IPS-15b (cell line): ENCODE measurements around the gene UST.
"Not testable (repeated sequence)": the region's sequence is repeated elsewhere in the genome, so short reads cannot be mapped to it uniquely, and the experiment has no call there.

Experiments used
- H3K27me3 ChIP-seq: one replicate; pipeline ENCODE4 v1.6.1; 2013; ENCODE audit warnings: low read length; ENCODE audit not compliant: control insufficient read depth, insufficient read depth
- H3K36me3 ChIP-seq: one replicate; pipeline ENCODE4 v1.6.1; 2013; ENCODE audit warnings: low read length; ENCODE audit not compliant: control insufficient read depth, insufficient read depth
- H3K4me1 ChIP-seq: one replicate; pipeline ENCODE4 v1.6.1; 2013; ENCODE audit warnings: mild to moderate bottlenecking, low read length; ENCODE audit not compliant: control insufficient read depth, insufficient read depth
- H3K4me3 ChIP-seq: one replicate; pipeline ENCODE4 v1.5.1; 2013; ENCODE audit warnings: low read depth, low read length
- H3K9ac ChIP-seq: one replicate; pipeline ENCODE4 v1.6.1; 2013; ENCODE audit warnings: low read depth, mild to moderate bottlenecking, low read length
- H3K9me3 ChIP-seq: one replicate; pipeline ENCODE4 v1.6.1; 2013; ENCODE audit warnings: mild to moderate bottlenecking, low read length; ENCODE audit not compliant: control insufficient read depth, insufficient read depth

The UST gene

GRCh38 chr6:148954461-148954860 lies 207.6 kb downstream of the UST start:
- no peak overlapping the region for H3K4me3 ChIP-seq
- H3K27me3 ChIP-seq: no peaks in the 10 kb centered on the region
- H3K4me1 ChIP-seq: peaks cover 8% of the 10 kb centered on the region
- H3K36me3 ChIP-seq: peaks cover 7% of the 10 kb centered on the region
- no peaks in the 10 kb centered on the region for H3K9me3 ChIP-seq
- no peak overlapping the region for H3K9ac ChIP-seq

- Histone ChIP-seq H3K4me3 (no peak overlapping the region), H3K9me3 (no peaks in the 10 kb centered on the region), H3K36me3 (peaks cover 7% of the 10 kb centered on the region), H3K9ac (no peak overlapping the region), H3K4me1 (peaks cover 5% of the 10 kb centered on the region), H3K27me3 (no peaks in the 10 kb centered on the region)
Observed at GRCh38 chr6:148954934-148955333, 208.1 kb downstream of the UST start.

- Histone ChIP-seq H3K27me3 (no peaks in the 10 kb centered on the region), H3K36me3 (peaks cover 7% of the 10 kb centered on the region), H3K4me1 (peaks cover under 1% of the 10 kb centered on the region), H3K9me3 (no peaks in the 10 kb centered on the region), H3K9ac (no peak overlapping the region), H3K4me3 (no peak overlapping the region)
Observed at GRCh38 chr6:148955441-148955840, 208.6 kb downstream of the UST start.

GRCh38 chr6:148956163-148956562 lies 209.3 kb downstream of the UST start:
- not testable (repeated sequence) for H3K4me3 ChIP-seq, H3K27me3 ChIP-seq, H3K9ac ChIP-seq, H3K36me3 ChIP-seq, H3K9me3 ChIP-seq, H3K4me1 ChIP-seq

- Histone ChIP-seq H3K27me3 (no peaks in the 10 kb centered on the region), H3K36me3 (peaks cover 7% of the 10 kb centered on the region), H3K4me1 (peaks cover 4% of the 10 kb centered on the region), H3K9ac (no peak overlapping the region), H3K9me3 (no peaks in the 10 kb centered on the region), H3K4me3 (no peak overlapping the region)
Observed at GRCh38 chr6:148957752-148958151, 210.9 kb downstream of the UST start.

- H3K27me3 ChIP-seq: no peaks in the 10 kb centered on the region
- no peak overlapping the region for H3K9ac ChIP-seq
- H3K36me3 ChIP-seq: peaks cover 7% of the 10 kb centered on the region
- peaks cover 11% of the 10 kb centered on the region for H3K4me1 ChIP-seq
- no peak overlapping the region for H3K4me3 ChIP-seq
- H3K9me3 ChIP-seq: no peaks in the 10 kb centered on the region
Observed at GRCh38 chr6:148959008-148959407, 212.2 kb downstream of the UST start.

- Histone ChIP-seq H3K9ac (no peak overlapping the region), H3K9me3 (no peaks in the 10 kb centered on the region), H3K36me3 (peaks cover 7% of the 10 kb centered on the region), H3K4me1 (peaks cover 13% of the 10 kb centered on the region), H3K27me3 (no peaks in the 10 kb centered on the region), H3K4me3 (no peak overlapping the region)
Observed at GRCh38 chr6:148959501-148959900, 212.7 kb downstream of the UST start.

- Histone ChIP-seq H3K4me3 (no peak overlapping the region), H3K4me1 (peaks cover 20% of the 10 kb centered on the region), H3K36me3 (peaks cover 6% of the 10 kb centered on the region), H3K9ac (no peak overlapping the region), H3K9me3 (no peaks in the 10 kb centered on the region), H3K27me3 (no peaks in the 10 kb centered on the region)
Observed at GRCh38 chr6:148962854-148963515, 216.2 kb downstream of the UST start.

- H3K27me3 ChIP-seq: no peaks in the 10 kb centered on the region
Observed at GRCh38 chr6:148963738-148964137, 216.9 kb downstream of the UST start.

GRCh38 chr6:148964467-148964866 lies 217.6 kb downstream of the UST start:
- H3K4me3 ChIP-seq: no peak overlapping the region
- no peaks in the 10 kb centered on the region for H3K27me3 ChIP-seq
- H3K4me1 ChIP-seq: peaks cover 23% of the 10 kb centered on the region
- H3K9me3 ChIP-seq: no peaks in the 10 kb centered on the region
- H3K36me3 ChIP-seq: peaks cover 6% of the 10 kb centered on the region
- H3K9ac ChIP-seq: no peak overlapping the region

More at GRCh38 chr6:148963738-148964137, 216.9 kb downstream of the UST start:
- H3K4me3 ChIP-seq: no peak overlapping the region
- H3K9ac ChIP-seq: no peak overlapping the region
- H3K4me1 ChIP-seq: peaks cover 20% of the 10 kb centered on the region
- peaks cover 6% of the 10 kb centered on the region for H3K36me3 ChIP-seq
- H3K9me3 ChIP-seq: no peaks in the 10 kb centered on the region

GRCh38 chr6:148965287-148965686 lies 218.5 kb downstream of the UST start:
- no peaks in the 10 kb centered on the region for H3K9me3 ChIP-seq
- H3K4me1 ChIP-seq: peaks cover 23% of the 10 kb centered on the region

GRCh38 chr6:148967011-148967520 lies 220.2 kb downstream of the UST start:
- Histone ChIP-seq H3K9me3 (no peaks in the 10 kb centered on the region), H3K36me3 (peaks cover 6% of the 10 kb centered on the region), H3K9ac (no peak overlapping the region), H3K4me1 (peaks cover 24% of the 10 kb centered on the region), H3K4me3 (no peak overlapping the region), H3K27me3 (no peaks in the 10 kb centered on the region)

More at GRCh38 chr6:148965287-148965686, 218.5 kb downstream of the UST start:
- H3K9ac ChIP-seq: no peak overlapping the region
- H3K36me3 ChIP-seq: peaks cover 6% of the 10 kb centered on the region
- no peak overlapping the region for H3K4me3 ChIP-seq
- H3K27me3 ChIP-seq: no peaks in the 10 kb centered on the region
